Spleen (tissue), 11 donors: Measurements from ENCODE around the gene NIPSNAP2. TPM values are rescaled to one million over a fixed set of nuclear protein-coding genes. Genes with fewer than 3 reads are reported as not detected.
"Not testable (repeated sequence)": the region's sequence is repeated elsewhere in the genome, so short reads cannot be mapped to it uniquely, and the experiment has no call there.

Experiments used
- DNase-seq: peaks from one replicate; pipeline ENCODE4 v3.0.0-alpha.2; 2020
- H3K27ac ChIP-seq, 8 donors: fragments of 200-600 bp; sonication (generic) in 7 of 8; 1 replicate in 4 of 8; 2 replicates in 4 of 8; pipeline versions ENCODE4 v1.5.0 to v1.8.0; 2016 to 2021; ENCODE audit warnings: inconsistent platforms in 4 of 8, mild to moderate bottlenecking in 4 of 8, moderate library complexity in 1 of 8
- H3K27me3 ChIP-seq, 7 donors: fragments of 200-600 bp; sonication (generic) in 6 of 7; replicated peaks in 1 of 7; 1 replicate in 4 of 7; 2 replicates in 3 of 7; pipeline versions ENCODE4 v1.5.0 to v1.8.0; 2016 to 2021; ENCODE audit warnings: inconsistent platforms in 3 of 7, mild to moderate bottlenecking in 1 of 7
- H3K36me3 ChIP-seq, 6 donors: fragments of 200-600 bp; sonication (generic) in 5 of 6; 1 replicate in 4 of 6; 2 replicates in 2 of 6; pipeline versions ENCODE4 v1.5.0 to v1.8.0; 2016 to 2021; ENCODE audit warnings: inconsistent platforms in 2 of 6
- H3K4me1 ChIP-seq, 6 donors: fragments of 200-600 bp; sonication (generic) in 5 of 6; 1 replicate in 3 of 6; 2 replicates in 3 of 6; pipeline versions ENCODE4 v1.5.0 to v1.8.0; 2016 to 2021; ENCODE audit warnings: inconsistent platforms in 3 of 6
- H3K4me3 ChIP-seq, 8 donors: fragments of 200-600 bp; sonication (generic) in 7 of 8; 1 replicate in 4 of 8; 2 replicates in 4 of 8; pipeline versions ENCODE4 v1.5.0 to v1.8.0; 2016 to 2021; ENCODE audit warnings: inconsistent platforms in 4 of 8, mild to moderate bottlenecking in 4 of 8, moderate library complexity in 2 of 8
- H3K9me3 ChIP-seq, 8 donors: fragments of 200-600 bp; sonication (generic) in 7 of 8; 1 replicate in 4 of 8; 2 replicates in 4 of 8; pipeline versions ENCODE4 v1.5.0 to v1.8.0; 2016 to 2021; ENCODE audit warnings: inconsistent platforms in 4 of 8
- POLR2A ChIP-seq, 3 donors: fragments of 450-650 bp; IDR thresholded peaks; one replicate each; pipeline ENCODE4 v1.5.1; 2017; ENCODE audit warnings: antibody characterized with exemption in 3 of 3, mild to moderate bottlenecking in 1 of 3
- POLR2AphosphoS5 ChIP-seq, 3 donors: sonication (generic); formaldehyde crosslinking; IDR thresholded peaks; one replicate each; pipeline ENCODE4 v1.5.1; 2017; ENCODE audit warnings: antibody characterized with exemption in 3 of 3
- WGBS, 5 donors: extraction: QIAGEN DNeasy Blood & Tissue Kit in 3 of 5; methylation state at CpG; one replicate each; pipeline versions ENCODE4 v1.1.5 to v1.1.7; 2013 to 2018; 5-methylcytosine and 5-hydroxymethylcytosine counted together
- intact Hi-C: fragments of 100-400 bp; cut with DNase I; formaldehyde crosslinking; loops from one replicate; pipeline ENCODE4 v1.15.0; 2023; ENCODE audit warnings: low total_unique reads
- polyA plus RNA-seq, 3 donors: library from polyadenylated mRNA; stranded (reverse); fragments of 200-250 nt; gene quantifications; one replicate each; pipeline ENCODE4 v1.2.1, GENCODE V29; 2013
- total RNA-seq, 7 donors: library from RNA; depleted of rRNA in 3 of 7; stranded (reverse); fragments of >200 nt in 3 of 7; fragmentation: NEBNext Ultra II Directional in 4 of 7; extraction: Animal tissue kit (Norgen Biotek cat#: 25700) in 4 of 7; gene quantifications; one replicate each; pipeline versions ENCODE4 v1.1.0 to v1.2.1, GENCODE V29; 2016 to 2021
- TF ChIP-seq, protein P1 (sequence below), 11 experiments: fragments of 200-600 bp in 7 of 11; fragments of 450-650 bp in 4 of 11; sonication (generic) in 4 of 11; IDR thresholded peaks in 8 of 11; conservative IDR thresholded peaks in 3 of 11; 1 replicate in 7 of 11; 2 replicates in 4 of 11; pipeline versions ENCODE4 v1.4.0 to v1.8.0; 2016 to 2021; ENCODE audit warnings: antibody characterized with exemption in 11 of 11, inconsistent platforms in 4 of 11, mild to moderate bottlenecking in 1 of 11
- donor health status: healthy with polysubstance abuse.
- donor health status: DM: no; HTN: no; CAD: no; lungs with moderate emphysema.
- donor health status: DM: no; HTN: no; CAD: no.
- donor health status: Bipolar disorder and iron deficiency.
- donor health status: healthy.
- donor health status: DM: no; HTN: no; CAD: no.
- donor health status: DM: yes; HTN: yes; CAD: no.

The NIPSNAP2 gene
- total and polyA plus RNA-seq, 10 donors: 26.8 to 54.1 (median 36.0) TPM

GRCh38 chr7:56003749-56004148 is 39.4 kb downstream of the NIPSNAP2 start:
- WGBS, 5 donors: 82 to 90% (median 88%) methylated on average over 4 of the region's 4 CpGs
- no peak for DNase-seq
- TF ChIP-seq POLR2A (IDR thresholded peaks at IDR 0.05) (no peak), POLR2AphosphoS5 (IDR thresholded peaks at IDR 0.05) (no peak)
- TF ChIP-seq, protein P1, sequence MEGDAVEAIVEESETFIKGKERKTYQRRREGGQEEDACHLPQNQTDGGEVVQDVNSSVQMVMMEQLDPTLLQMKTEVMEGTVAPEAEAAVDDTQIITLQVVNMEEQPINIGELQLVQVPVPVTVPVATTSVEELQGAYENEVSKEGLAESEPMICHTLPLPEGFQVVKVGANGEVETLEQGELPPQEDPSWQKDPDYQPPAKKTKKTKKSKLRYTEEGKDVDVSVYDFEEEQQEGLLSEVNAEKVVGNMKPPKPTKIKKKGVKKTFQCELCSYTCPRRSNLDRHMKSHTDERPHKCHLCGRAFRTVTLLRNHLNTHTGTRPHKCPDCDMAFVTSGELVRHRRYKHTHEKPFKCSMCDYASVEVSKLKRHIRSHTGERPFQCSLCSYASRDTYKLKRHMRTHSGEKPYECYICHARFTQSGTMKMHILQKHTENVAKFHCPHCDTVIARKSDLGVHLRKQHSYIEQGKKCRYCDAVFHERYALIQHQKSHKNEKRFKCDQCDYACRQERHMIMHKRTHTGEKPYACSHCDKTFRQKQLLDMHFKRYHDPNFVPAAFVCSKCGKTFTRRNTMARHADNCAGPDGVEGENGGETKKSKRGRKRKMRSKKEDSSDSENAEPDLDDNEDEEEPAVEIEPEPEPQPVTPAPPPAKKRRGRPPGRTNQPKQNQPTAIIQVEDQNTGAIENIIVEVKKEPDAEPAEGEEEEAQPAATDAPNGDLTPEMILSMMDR (IDR thresholded peaks at IDR 0.05 in 8 of 11, conservative IDR thresholded peaks at IDR 0.05 in 3 of 11): no peak
- Histone ChIP-seq H3K4me3 (no peak overlapping the region), H3K36me3 (peaks cover 0 to 16% (median 0%) of the 10 kb centered on the region in 6 donors), H3K27ac (no peak overlapping the region), H3K4me1 (peaks cover 3 to 23% (median 9%) of the 10 kb centered on the region in 6 donors), H3K27me3 (no peaks in the 10 kb centered on the region), H3K9me3 (no peaks in the 10 kb centered on the region)
- intact Hi-C loops: loop anchor here (5.0 kb wide), 1 partner anchor 69 kb away; no protein-coding TSS in a partner anchor

- TF ChIP-seq POLR2AphosphoS5 (IDR thresholded peaks at IDR 0.05) (no peak), POLR2A (IDR thresholded peaks at IDR 0.05) (no peak)
- TF ChIP-seq, protein P1 (IDR thresholded peaks at IDR 0.05 in 8 of 11, conservative IDR thresholded peaks at IDR 0.05 in 3 of 11): no peak
- peak; percentile 14 for DNase-seq
- Histone ChIP-seq H3K4me3 (no peak overlapping the region), H3K27ac (no peak overlapping the region), H3K36me3 (peaks cover 0 to 18% (median 0%) of the 10 kb centered on the region in 6 donors), H3K4me1 (peaks cover 0 to 5% (median 0%) of the 10 kb centered on the region in 6 donors), H3K27me3 (no peaks in the 10 kb centered on the region), H3K9me3 (no peaks in the 10 kb centered on the region)
- 68 to 86% (median 79%) methylated on average over 4 of the region's 4 CpGs for WGBS, 5 donors
- intact Hi-C loops: no loop called here
Measured at GRCh38 chr7:56007167-56007652, 42.8 kb downstream of the NIPSNAP2 start.

DNA sequence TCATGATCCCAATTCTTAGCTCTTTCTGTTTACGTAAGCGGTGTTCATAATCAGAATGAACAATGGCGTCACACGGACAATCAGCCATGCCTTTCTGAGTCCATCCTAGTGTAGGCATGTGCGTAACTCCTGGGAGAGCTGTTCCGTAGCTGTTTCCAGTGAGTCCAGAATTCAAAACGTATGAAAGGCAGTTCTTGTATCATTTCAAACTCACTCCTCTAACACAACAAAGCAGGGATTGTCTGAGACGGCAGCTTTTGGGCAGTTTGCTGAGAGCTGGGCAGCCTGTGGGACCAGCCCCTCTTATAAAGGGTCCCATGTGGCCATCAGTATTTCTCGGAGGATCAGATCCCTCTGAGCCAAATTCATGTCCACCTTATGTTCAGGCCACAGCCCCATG is 43.5 kb downstream of the NIPSNAP2 start:
- Histone ChIP-seq H3K4me3 (no peak overlapping the region), H3K4me1 (peaks cover 0 to 5% (median 0%) of the 10 kb centered on the region in 6 donors), H3K36me3 (peaks cover 0 to 24% (median 0%) of the 10 kb centered on the region in 6 donors), H3K9me3 (no peaks in the 10 kb centered on the region), H3K27me3 (no peaks in the 10 kb centered on the region), H3K27ac (no peak overlapping the region)
- 93 to 96% (median 94%) methylated on average over 9 of the region's 9 CpGs for WGBS, 5 donors
- intact Hi-C loops: no loop called here
- DNase-seq: no peak
- TF ChIP-seq POLR2A (IDR thresholded peaks at IDR 0.05) (no peak), POLR2AphosphoS5 (IDR thresholded peaks at IDR 0.05) (no peak)
- TF ChIP-seq, protein P1 (IDR thresholded peaks at IDR 0.05 in 8 of 11, conservative IDR thresholded peaks at IDR 0.05 in 3 of 11): no peak

DNA sequence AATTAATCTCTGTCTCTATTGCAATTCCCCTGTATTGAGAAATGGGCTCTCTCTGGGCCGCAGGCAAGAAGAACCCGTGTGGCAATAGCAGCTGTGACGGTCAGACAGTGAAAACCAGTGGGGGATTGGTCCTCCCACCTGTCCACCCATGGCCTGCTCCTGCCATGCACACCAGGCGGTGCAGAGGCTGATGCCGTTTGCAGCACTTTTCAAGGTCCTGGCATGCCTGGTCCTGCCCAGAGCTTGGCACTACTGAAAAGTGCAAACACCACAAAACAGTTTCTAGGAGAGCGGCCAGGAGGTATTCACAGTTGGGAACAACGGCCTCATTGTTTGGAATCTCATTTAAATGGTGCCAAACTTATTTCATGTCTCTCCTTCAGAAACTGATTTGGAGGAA is 45.3 kb downstream of the NIPSNAP2 start:
- intact Hi-C loops: no loop called here
- no peak overlapping the region for H3K4me3 ChIP-seq
- no peak overlapping the region for H3K27ac ChIP-seq
- WGBS, 5 donors: 79 to 90% (median 87%) methylated on average over 6 to 7 of the region's 7 CpGs
- no peak for DNase-seq
- peaks cover 0 to 41% (median 2%) of the 10 kb centered on the region in 6 donors for H3K36me3 ChIP-seq
- peaks cover 0 to 4% (median 0%) of the 10 kb centered on the region in 6 donors for H3K4me1 ChIP-seq
- no peaks in the 10 kb centered on the region for H3K9me3 ChIP-seq
- TF ChIP-seq, protein P1 (IDR thresholded peaks at IDR 0.05 in 8 of 11, conservative IDR thresholded peaks at IDR 0.05 in 3 of 11): no peak
- TF ChIP-seq POLR2A (IDR thresholded peaks at IDR 0.05) (no peak), POLR2AphosphoS5 (IDR thresholded peaks at IDR 0.05) (no peak)
- H3K27me3 ChIP-seq: no peaks in the 10 kb centered on the region

DNA sequence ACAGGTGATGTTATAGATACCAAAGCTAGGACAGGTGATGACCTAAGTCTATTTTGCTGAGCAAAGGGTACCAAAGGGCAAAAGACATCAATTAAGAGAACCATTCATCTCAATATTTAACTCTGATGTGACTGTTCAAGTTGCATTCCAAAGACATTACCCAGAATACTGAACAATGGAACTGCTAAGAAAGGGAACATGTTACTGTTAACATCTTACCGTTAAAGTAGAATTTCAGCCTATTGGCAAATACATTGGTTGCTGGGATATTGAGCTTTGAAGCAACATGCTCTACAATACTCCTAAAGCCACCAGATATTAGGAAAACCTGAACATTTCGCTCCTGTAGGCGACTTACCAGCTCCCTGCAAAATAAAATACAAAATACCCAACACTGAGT is 52.6 kb downstream of the NIPSNAP2 start:
- WGBS, 5 donors: 95 to 99% (median 96%) methylated on average over 3 of the region's 3 CpGs
- H3K4me1 ChIP-seq, H3K9me3 ChIP-seq, intact Hi-C loops, H3K4me3 ChIP-seq, H3K27ac ChIP-seq, H3K27me3 ChIP-seq, DNase-seq: not testable (repeated sequence)
- H3K36me3 ChIP-seq: peaks cover 0 to 86% (median 5%) of the 10 kb centered on the region in 6 donors
